SK-N-SH (cell line): ENCODE measurements around the gene ASPSCR1. TPM values are rescaled to one million over a fixed set of nuclear protein-coding genes. Genes with fewer than 3 reads are reported as not detected.

Source experiments
- CTCF ChIA-PET: fragments of 300-600, 350-600 bp; formaldehyde crosslinking; extraction: SDS; loops from one replicate; lab custom pipeline; 2021; lab: Yijun Ruan, JAX
- POLR2A ChIA-PET: fragments of 350-600 bp; sonication (Branson Sonifier 250); formaldehyde crosslinking; extraction: SDS; loops from one replicate; lab custom pipeline; 2020; ENCODE audit warnings: antibody characterized with exemption, inconsistent platforms; lab: Yijun Ruan, JAX
- DNase-seq: peaks from one replicate; pipeline ENCODE4 v3.0.0; 2012
- H2AFZ ChIP-seq: fragments of 200-600 bp; sonication (generic); 2 replicates; pipeline ENCODE4 v1.8.1; 2016; ENCODE audit warnings: antibody characterized with exemption, mild to moderate bottlenecking, low read depth
- H3F3A ChIP-seq: fragments of 200-600 bp; sonication (generic); replicated peaks from 2 replicates; pipeline ENCODE3; 2016; ENCODE audit warnings: antibody characterized with exemption, mild to moderate bottlenecking; ENCODE audit not compliant: insufficient read depth
- H3K27ac ChIP-seq, 2 experiments: fragments of 200-500 bp in 1 of 2; fragments of 200-600 bp in 1 of 2; sonication (Bioruptor generic) in 1 of 2; sonication (generic), shearing (Covaris generic) in 1 of 2; 2 replicates each; pipeline versions ENCODE4 v1.5.1 to v1.6.1; 2014 to 2016; ENCODE audit warnings: low read depth in 2 of 2, inconsistent platforms in 1 of 2, low read length in 1 of 2, mild to moderate bottlenecking in 1 of 2, mixed read lengths in 1 of 2
- H3K27me3 ChIP-seq: fragments of 200-600 bp; sonication (generic), shearing (Covaris generic); 2 replicates; pipeline ENCODE4 v1.6.1; 2016; ENCODE audit warnings: mixed run types; ENCODE audit not compliant: insufficient read depth
- H3K36me3 ChIP-seq, 2 experiments: fragments of 200-500 bp in 1 of 2; fragments of 200-600 bp in 1 of 2; sonication (Bioruptor generic) in 1 of 2; sonication (generic) in 1 of 2; replicated peaks in 1 of 2; 2 replicates each; pipeline versions ENCODE3 to v1.5.1; 2014 to 2016; ENCODE audit warnings: low read length in 1 of 2, mild to moderate bottlenecking in 1 of 2; ENCODE audit not compliant: insufficient read depth in 2 of 2, control insufficient read depth in 1 of 2
- H3K4me1 ChIP-seq, 2 experiments: fragments of 200-500 bp in 1 of 2; fragments of 200-600 bp in 1 of 2; sonication (Bioruptor generic) in 1 of 2; sonication (generic), shearing (Covaris generic) in 1 of 2; 2 replicates each; pipeline versions ENCODE4 v1.5.1 to v1.6.1; 2014 to 2016; ENCODE audit warnings: low read depth in 1 of 2, low read length in 1 of 2, mixed run types in 1 of 2; ENCODE audit not compliant: insufficient read depth in 2 of 2, control insufficient read depth in 1 of 2
- H3K4me2 ChIP-seq: fragments of 200-600 bp; sonication (generic), shearing (Covaris generic); 2 replicates; pipeline ENCODE4 v1.6.1; 2017; ENCODE audit warnings: mixed run types
- H3K4me3 ChIP-seq, 2 experiments: fragments of 200-500 bp in 1 of 2; fragments of 200-600 bp in 1 of 2; sonication (Bioruptor generic) in 1 of 2; sonication (generic), shearing (Covaris generic) in 1 of 2; 2 replicates each; pipeline versions ENCODE4 v1.5.1 to v1.8.1; 2014 to 2016; ENCODE audit warnings: low read depth in 2 of 2, inconsistent platforms in 1 of 2, low read length in 1 of 2, mild to moderate bottlenecking in 1 of 2, mixed read lengths in 1 of 2, moderate library complexity in 1 of 2
- H3K79me2 ChIP-seq: fragments of 200-600 bp; sonication (generic); 2 replicates; pipeline ENCODE4 v1.8.1; 2017; ENCODE audit warnings: mild to moderate bottlenecking; ENCODE audit not compliant: insufficient read depth
- H3K9ac ChIP-seq: fragments of 200-600 bp; sonication (generic); 2 replicates; pipeline ENCODE4 v1.6.1; 2017; ENCODE audit warnings: mixed run types
- H3K9me2 ChIP-seq: fragments of 200-600 bp; sonication (generic); 2 replicates; pipeline ENCODE4 v1.6.1; 2017; ENCODE audit warnings: mixed run types
- H3K9me3 ChIP-seq: fragments of 200-600 bp; sonication (generic); 2 replicates; pipeline ENCODE4 v1.6.1; 2017; ENCODE audit warnings: mixed run types, mild to moderate bottlenecking, moderate library complexity
- H4K20me1 ChIP-seq: fragments of 200-600 bp; sonication (generic); 2 replicates; pipeline ENCODE4 v1.6.1; 2017; ENCODE audit warnings: mild to moderate bottlenecking, mixed run types; ENCODE audit not compliant: insufficient read depth
- FOXJ3 ChIP-seq: sonication (generic); formaldehyde crosslinking; IDR thresholded peaks from 2 replicates; pipeline ENCODE4 v1.5.1; 2020; ENCODE audit warnings: mild to moderate bottlenecking, missing genetic modification reagents
- GATA2 ChIP-seq: sonication (generic); formaldehyde crosslinking; IDR thresholded peaks from 2 replicates; pipeline ENCODE4 v1.5.0; 2020; ENCODE audit warnings: mild to moderate bottlenecking, missing genetic modification reagents
- JUND ChIP-seq: IDR thresholded peaks from 2 replicates; pipeline ENCODE4 v1.4.0; 2012
- MEF2A ChIP-seq: IDR thresholded peaks from 2 replicates; pipeline ENCODE4 v1.4.0; 2012; ENCODE audit warnings: low read depth, borderline replicate concordance
- NFIC ChIP-seq: IDR thresholded peaks from 2 replicates; pipeline ENCODE4 v1.4.0; 2012; ENCODE audit warnings: borderline replicate concordance
- POLR2AphosphoS5 ChIP-seq: IDR thresholded peaks from 2 replicates; pipeline ENCODE4 v1.6.1; 2012; ENCODE audit warnings: low read depth, low read length
- RFX5 ChIP-seq: IDR thresholded peaks from 2 replicates; pipeline ENCODE4 v1.6.1; 2012; ENCODE audit warnings: mild to moderate bottlenecking, improper control_type of control experiment, low read length
- RXRA ChIP-seq: IDR thresholded peaks from 2 replicates; pipeline ENCODE4 v1.4.0; 2012; ENCODE audit warnings: low read depth, mild to moderate bottlenecking, borderline replicate concordance
- SIN3A ChIP-seq: IDR thresholded peaks from 2 replicates; pipeline ENCODE4 v1.6.1; 2012; ENCODE audit warnings: low read depth, mild to moderate bottlenecking, low read length, moderate library complexity, borderline replicate concordance
- WGBS: methylation state at CpG from one replicate; pipeline ENCODE4 v1.1.6; 2017; ENCODE audit warnings: low lambda C conversion rate; 5-methylcytosine and 5-hydroxymethylcytosine counted together
- polyA plus RNA-seq, 3 experiments: library from polyadenylated mRNA; depleted of rRNA; stranded (reverse); fragments of >200 nt; gene quantifications; 2 replicates each; pipeline ENCODE4 v1.2.3, GENCODE V29; 2012
- TF ChIP-seq, protein P1 (sequence below): fragments of 200-600 bp; sonication (generic); IDR thresholded peaks from 2 replicates; pipeline ENCODE4 v1.6.1; 2017; ENCODE audit warnings: antibody characterized with exemption, mild to moderate bottlenecking, moderate library complexity
- TF ChIP-seq, protein P2 (sequence below): IDR thresholded peaks from 2 replicates; pipeline ENCODE4 v1.4.0; 2012; ENCODE audit warnings: low read depth, borderline replicate concordance
- TF ChIP-seq, protein P3 (sequence below): IDR thresholded peaks from 2 replicates; pipeline ENCODE4 v1.6.1; 2012; ENCODE audit warnings: mild to moderate bottlenecking, low read depth, low read length, moderate library complexity
- TF ChIP-seq, protein P4 (sequence below): fragments of 150-350 bp; IDR thresholded peaks from 2 replicates; pipeline ENCODE4 v1.6.1; 2017; ENCODE audit warnings: antibody characterized with exemption, low read length, low read depth, borderline replicate concordance

Gene ASPSCR1
- polyA plus RNA-seq, 1 of the 3 experiments (the other 2 are of a cell fraction), result 36.2 TPM

DNA sequence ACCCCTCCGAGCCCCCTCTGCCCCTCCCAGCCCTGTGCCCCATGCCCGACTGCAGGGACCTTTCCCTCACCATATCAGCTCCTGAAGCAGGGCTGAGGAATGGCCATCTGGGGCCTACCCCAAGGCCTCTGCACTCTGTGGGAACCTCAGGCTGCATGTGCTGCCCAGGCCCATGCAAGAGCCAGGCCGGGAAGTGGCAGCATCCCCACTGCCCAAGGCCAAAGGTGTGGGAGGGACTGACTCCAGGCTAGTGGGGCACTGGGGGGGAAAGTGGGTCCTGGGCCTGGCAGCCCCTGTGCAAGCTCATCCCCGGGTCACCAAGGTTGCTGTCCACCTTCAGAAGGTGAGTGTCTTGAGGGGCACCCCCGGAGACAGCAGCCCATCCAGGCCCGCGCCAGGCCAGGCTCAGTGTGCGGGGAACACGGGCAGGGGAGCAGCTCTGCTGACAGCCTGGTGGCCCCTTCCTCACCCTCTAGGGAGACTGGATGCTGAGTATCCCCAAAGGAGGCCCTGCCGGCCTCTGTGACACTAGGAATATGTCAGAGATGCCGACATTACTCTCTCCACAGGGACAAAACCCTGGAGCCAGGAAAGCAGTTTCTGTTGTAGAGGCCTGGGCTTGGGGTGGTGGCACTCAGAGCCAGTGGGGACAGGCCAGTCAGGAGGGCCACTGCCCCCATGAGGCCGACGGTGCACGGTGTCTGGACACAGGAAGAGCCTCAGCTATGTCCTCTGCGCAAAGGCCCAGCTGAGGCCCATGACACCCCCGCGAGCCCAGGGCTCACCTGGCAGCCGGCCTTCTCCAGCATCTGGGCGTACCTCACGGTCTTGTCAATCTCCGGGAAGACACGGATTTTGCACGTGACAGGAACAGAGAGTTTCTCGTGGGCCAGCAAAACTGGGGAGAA, 84.9 kb downstream of the ASPSCR1 start:
- Histone ChIP-seq H2AFZ (no peak overlapping the region), H3K27me3 (no peaks in the 10 kb centered on the region), H3K4me1 (peaks cover 12 to 26% of the 10 kb centered on the region in 2 experiments; a peak in 2 of 4 replicates), H3K4me3 (no peak overlapping the region), H3F3A (peaks cover 32% of the 10 kb centered on the region), H3K36me3 (peaks cover 22 to 68% of the 10 kb centered on the region in 2 experiments), H4K20me1 (no peaks in the 10 kb centered on the region), H3K9ac (no peak overlapping the region), H3K79me2 (peaks cover 26% of the 10 kb centered on the region), H3K9me2 (no peaks in the 10 kb centered on the region), H3K4me2 (no peak overlapping the region), H3K27ac (no peak overlapping the region), H3K9me3 (no peaks in the 10 kb centered on the region)
- CTCF ChIA-PET, result interaction anchor here (1.4 to 8.0 kb wide), 3 partner anchors 20 to 32 kb away, joined by 3 to 47 read pairs (median 27); partner anchors contain the start of genes DCXR and RAC3
- TF ChIP-seq, protein P1, sequence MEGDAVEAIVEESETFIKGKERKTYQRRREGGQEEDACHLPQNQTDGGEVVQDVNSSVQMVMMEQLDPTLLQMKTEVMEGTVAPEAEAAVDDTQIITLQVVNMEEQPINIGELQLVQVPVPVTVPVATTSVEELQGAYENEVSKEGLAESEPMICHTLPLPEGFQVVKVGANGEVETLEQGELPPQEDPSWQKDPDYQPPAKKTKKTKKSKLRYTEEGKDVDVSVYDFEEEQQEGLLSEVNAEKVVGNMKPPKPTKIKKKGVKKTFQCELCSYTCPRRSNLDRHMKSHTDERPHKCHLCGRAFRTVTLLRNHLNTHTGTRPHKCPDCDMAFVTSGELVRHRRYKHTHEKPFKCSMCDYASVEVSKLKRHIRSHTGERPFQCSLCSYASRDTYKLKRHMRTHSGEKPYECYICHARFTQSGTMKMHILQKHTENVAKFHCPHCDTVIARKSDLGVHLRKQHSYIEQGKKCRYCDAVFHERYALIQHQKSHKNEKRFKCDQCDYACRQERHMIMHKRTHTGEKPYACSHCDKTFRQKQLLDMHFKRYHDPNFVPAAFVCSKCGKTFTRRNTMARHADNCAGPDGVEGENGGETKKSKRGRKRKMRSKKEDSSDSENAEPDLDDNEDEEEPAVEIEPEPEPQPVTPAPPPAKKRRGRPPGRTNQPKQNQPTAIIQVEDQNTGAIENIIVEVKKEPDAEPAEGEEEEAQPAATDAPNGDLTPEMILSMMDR, result 0 out of 2 replicates have a peak, but pooled peaks have one; percentile 19
- TF ChIP-seq, protein P2, sequence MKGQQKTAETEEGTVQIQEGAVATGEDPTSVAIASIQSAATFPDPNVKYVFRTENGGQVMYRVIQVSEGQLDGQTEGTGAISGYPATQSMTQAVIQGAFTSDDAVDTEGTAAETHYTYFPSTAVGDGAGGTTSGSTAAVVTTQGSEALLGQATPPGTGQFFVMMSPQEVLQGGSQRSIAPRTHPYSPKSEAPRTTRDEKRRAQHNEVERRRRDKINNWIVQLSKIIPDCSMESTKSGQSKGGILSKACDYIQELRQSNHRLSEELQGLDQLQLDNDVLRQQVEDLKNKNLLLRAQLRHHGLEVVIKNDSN, result no peak
- POLR2A ChIA-PET, result interaction anchor here (0.8 kb wide), 1 partner anchor 10 kb away, joined by 3 read pairs; no protein-coding TSS in a partner anchor
- no peak for DNase-seq
- WGBS, result 92% methylated on average over 18 of the region's 24 CpGs

DNA sequence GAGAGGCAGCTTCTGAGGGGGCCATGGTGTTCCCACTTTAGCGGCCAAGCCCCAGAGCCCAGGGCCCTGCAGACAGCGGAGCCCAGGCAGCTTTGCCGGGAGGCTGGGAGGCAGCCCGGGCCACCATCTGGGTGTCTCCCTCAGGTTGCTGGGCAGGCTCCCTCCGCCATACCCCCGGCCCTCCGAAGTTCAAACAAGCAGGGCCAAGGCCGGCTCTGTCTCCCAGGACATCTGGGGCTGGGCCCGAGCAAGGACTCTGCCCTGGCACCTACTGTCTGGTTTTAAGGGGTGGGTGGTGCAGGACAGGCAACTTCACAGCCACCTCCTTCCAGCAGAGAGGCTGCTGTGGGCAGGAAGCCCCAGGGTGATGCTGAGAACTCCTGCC, 85.5 kb downstream of the ASPSCR1 start:
- Histone ChIP-seq H4K20me1 (no peaks in the 10 kb centered on the region), H3K27ac (no peak overlapping the region), H3K9me3 (no peaks in the 10 kb centered on the region), H3K4me1 (peaks cover 12 to 26% of the 10 kb centered on the region in 2 experiments; a peak in 2 of 4 replicates), H3K9ac (no peak overlapping the region), H3K27me3 (no peaks in the 10 kb centered on the region), H3K9me2 (no peaks in the 10 kb centered on the region), H3K36me3 (peaks cover 17 to 61% of the 10 kb centered on the region in 2 experiments), H3K4me3 (no peak overlapping the region), H3K4me2 (no peak overlapping the region), H3K79me2 (peaks cover 26% of the 10 kb centered on the region), H2AFZ (no peak overlapping the region), H3F3A (peaks cover 26% of the 10 kb centered on the region)
- TF ChIP-seq POLR2AphosphoS5 (no peak), GATA2 (CRISPR knock-in tag) (no peak), SIN3A (no peak), JUND (no peak), NFIC (no peak), RFX5 (no peak), RXRA (no peak), FOXJ3 (CRISPR knock-in tag) (no peak), MEF2A (no peak)
- TF ChIP-seq, protein P3, sequence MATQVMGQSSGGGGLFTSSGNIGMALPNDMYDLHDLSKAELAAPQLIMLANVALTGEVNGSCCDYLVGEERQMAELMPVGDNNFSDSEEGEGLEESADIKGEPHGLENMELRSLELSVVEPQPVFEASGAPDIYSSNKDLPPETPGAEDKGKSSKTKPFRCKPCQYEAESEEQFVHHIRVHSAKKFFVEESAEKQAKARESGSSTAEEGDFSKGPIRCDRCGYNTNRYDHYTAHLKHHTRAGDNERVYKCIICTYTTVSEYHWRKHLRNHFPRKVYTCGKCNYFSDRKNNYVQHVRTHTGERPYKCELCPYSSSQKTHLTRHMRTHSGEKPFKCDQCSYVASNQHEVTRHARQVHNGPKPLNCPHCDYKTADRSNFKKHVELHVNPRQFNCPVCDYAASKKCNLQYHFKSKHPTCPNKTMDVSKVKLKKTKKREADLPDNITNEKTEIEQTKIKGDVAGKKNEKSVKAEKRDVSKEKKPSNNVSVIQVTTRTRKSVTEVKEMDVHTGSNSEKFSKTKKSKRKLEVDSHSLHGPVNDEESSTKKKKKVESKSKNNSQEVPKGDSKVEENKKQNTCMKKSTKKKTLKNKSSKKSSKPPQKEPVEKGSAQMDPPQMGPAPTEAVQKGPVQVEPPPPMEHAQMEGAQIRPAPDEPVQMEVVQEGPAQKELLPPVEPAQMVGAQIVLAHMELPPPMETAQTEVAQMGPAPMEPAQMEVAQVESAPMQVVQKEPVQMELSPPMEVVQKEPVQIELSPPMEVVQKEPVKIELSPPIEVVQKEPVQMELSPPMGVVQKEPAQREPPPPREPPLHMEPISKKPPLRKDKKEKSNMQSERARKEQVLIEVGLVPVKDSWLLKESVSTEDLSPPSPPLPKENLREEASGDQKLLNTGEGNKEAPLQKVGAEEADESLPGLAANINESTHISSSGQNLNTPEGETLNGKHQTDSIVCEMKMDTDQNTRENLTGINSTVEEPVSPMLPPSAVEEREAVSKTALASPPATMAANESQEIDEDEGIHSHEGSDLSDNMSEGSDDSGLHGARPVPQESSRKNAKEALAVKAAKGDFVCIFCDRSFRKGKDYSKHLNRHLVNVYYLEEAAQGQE, result no peak
- TF ChIP-seq, protein P4, sequence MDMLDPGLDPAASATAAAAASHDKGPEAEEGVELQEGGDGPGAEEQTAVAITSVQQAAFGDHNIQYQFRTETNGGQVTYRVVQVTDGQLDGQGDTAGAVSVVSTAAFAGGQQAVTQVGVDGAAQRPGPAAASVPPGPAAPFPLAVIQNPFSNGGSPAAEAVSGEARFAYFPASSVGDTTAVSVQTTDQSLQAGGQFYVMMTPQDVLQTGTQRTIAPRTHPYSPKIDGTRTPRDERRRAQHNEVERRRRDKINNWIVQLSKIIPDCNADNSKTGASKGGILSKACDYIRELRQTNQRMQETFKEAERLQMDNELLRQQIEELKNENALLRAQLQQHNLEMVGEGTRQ, result no peak
- DNase-seq, result no peak
- 98% methylated on average over 5 of the region's 9 CpGs for WGBS
- CTCF ChIA-PET, result interaction anchor here (1.4 to 8.0 kb wide), 4 partner anchors 19 to 42 kb away, joined by 3 to 47 read pairs (median 16); partner anchors contain the start of genes DCXR and RAC3
- POLR2A ChIA-PET, result interaction anchor here (0.8 to 1.3 kb wide), 2 partner anchors 8 to 9 kb away, joined by 3 to 4 read pairs; no protein-coding TSS in a partner anchor
